ENCODE measurements around the gene GABRR1. TPM values are rescaled to one million over a fixed set of nuclear protein-coding genes. Genes with fewer than 3 reads are reported as not detected.

GABRR1 gene
- total RNA-seq, 1 donor from 2014 or later: not detected

DNA sequence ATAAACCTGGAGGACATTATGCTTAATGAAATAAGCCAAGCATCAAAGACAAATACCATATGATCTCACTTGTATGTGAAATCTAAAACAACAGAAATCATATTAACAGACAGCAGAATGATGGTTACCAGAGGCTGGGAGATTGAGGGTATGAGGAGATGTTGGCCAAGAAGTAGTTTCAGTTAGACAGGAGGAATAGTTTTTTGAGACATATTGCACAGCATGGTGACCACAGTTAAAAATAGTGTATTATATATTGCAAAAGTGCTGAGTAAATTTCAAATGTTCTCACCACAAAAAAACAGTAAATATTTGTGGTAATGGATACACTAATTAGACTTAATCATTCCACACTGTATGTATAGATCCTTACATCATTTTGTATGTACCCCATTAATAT is 1.8 kb downstream of the GABRR1 start:
- Histone ChIP-seq H3K36me3 (ENCODE audit: control insufficient read depth, insufficient read depth, low read length) (no peaks in the 10 kb centered on the region), H3K27me3 (ENCODE audit: control insufficient read depth, insufficient read depth, low read length) (peaks cover 2% of the 10 kb centered on the region), H3K4me3 (ENCODE audit: low read depth, low read length) (no peak overlapping the region)
- TF ChIP-seq, protein P1, sequence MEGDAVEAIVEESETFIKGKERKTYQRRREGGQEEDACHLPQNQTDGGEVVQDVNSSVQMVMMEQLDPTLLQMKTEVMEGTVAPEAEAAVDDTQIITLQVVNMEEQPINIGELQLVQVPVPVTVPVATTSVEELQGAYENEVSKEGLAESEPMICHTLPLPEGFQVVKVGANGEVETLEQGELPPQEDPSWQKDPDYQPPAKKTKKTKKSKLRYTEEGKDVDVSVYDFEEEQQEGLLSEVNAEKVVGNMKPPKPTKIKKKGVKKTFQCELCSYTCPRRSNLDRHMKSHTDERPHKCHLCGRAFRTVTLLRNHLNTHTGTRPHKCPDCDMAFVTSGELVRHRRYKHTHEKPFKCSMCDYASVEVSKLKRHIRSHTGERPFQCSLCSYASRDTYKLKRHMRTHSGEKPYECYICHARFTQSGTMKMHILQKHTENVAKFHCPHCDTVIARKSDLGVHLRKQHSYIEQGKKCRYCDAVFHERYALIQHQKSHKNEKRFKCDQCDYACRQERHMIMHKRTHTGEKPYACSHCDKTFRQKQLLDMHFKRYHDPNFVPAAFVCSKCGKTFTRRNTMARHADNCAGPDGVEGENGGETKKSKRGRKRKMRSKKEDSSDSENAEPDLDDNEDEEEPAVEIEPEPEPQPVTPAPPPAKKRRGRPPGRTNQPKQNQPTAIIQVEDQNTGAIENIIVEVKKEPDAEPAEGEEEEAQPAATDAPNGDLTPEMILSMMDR (IDR thresholded peaks at IDR 0.05; ENCODE audit: insufficient read depth, low read length, severe bottlenecking): no peak
- DNase-seq (ENCODE audit: low read depth): no peak
- FAIRE-seq: no peak

DNA sequence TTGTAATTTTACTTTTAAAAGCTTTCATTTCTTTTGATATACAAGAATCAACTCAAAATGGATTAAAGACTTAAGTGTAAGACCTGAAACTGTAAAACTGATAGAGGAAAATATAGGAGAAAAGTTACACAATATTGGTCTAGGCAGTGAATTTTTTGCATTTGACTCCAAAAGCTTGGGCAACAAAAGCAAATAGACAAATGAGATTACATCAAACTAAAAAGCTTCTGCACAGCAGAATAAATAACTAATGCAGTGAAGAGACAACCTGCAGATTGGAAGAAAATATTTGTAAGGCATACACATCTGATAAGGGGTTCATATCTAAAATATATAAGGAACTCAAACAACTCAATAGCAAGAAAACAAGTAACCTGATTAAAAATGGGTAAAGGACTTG is 3.0 kb downstream of the GABRR1 start:
- H3K4me3 ChIP-seq (ENCODE audit: low read depth, low read length): no peak overlapping the region
- FAIRE-seq (no peak), DNase-seq (ENCODE audit: low read depth) (no peak)
- TF ChIP-seq, protein P1 (IDR thresholded peaks at IDR 0.05; ENCODE audit: insufficient read depth, low read length, severe bottlenecking): no peak
- no peaks in the 10 kb centered on the region for H3K36me3 ChIP-seq (ENCODE audit: control insufficient read depth, insufficient read depth, low read length)
- H3K27me3 ChIP-seq (ENCODE audit: control insufficient read depth, insufficient read depth, low read length): no peaks in the 10 kb centered on the region

DNA sequence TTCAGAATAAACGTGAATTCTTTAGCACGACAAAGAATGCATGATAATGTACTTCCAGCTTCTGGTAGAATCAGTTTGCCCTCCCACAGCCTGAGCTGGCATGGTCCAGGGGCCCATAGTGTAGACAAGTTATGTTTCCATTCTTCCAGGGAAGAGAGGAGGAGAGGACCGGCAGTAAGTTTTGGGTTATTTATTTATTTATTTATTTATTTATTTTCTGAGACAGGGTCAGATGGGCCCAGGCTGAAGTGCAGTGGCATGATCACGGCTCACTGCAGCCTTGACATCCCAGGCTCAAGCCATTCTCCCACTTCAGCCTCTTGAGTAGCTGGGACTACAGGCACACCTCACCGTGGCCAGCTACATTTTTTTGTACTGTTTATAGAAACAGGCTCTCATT is 4.7 kb downstream of the GABRR1 start:
- no peaks in the 10 kb centered on the region for H3K36me3 ChIP-seq (ENCODE audit: control insufficient read depth, insufficient read depth, low read length)
- DNase-seq (ENCODE audit: low read depth) (no peak), FAIRE-seq (no peak)
- H3K4me3 ChIP-seq (ENCODE audit: low read depth, low read length): no peak overlapping the region
- H3K27me3 ChIP-seq (ENCODE audit: control insufficient read depth, insufficient read depth, low read length): peaks cover 1% of the 10 kb centered on the region
- TF ChIP-seq, protein P1 (IDR thresholded peaks at IDR 0.05; ENCODE audit: insufficient read depth, low read length, severe bottlenecking): no peak

DNA sequence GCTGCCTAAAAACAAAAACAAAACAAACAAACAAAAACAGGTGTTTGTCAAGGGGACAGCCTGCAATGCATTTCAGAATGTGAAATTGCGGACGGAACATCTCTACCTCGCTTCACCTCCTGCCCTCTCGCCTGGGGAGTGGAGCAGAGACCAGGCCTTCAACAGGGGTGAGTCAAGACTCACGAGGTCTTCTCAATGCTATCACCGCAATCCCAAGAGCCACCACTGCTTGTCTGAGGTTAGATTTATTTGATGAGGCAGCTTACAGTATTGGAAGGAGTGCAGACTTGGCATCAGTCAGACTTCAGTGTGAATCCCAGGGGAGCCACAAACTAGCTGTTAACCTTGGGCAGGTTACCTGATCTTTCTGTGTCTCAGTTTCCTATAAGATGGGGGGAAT is 7.7 kb downstream of the GABRR1 start:
- no peak for FAIRE-seq
- no peak overlapping the region for H3K4me3 ChIP-seq (ENCODE audit: low read depth, low read length)
- H3K36me3 ChIP-seq (ENCODE audit: control insufficient read depth, insufficient read depth, low read length): no peaks in the 10 kb centered on the region
- TF ChIP-seq, protein P1 (IDR thresholded peaks at IDR 0.05; ENCODE audit: insufficient read depth, low read length, severe bottlenecking): no peak
- DNase-seq (ENCODE audit: low read depth): no peak
- peaks cover 1% of the 10 kb centered on the region for H3K27me3 ChIP-seq (ENCODE audit: control insufficient read depth, insufficient read depth, low read length)

DNA sequence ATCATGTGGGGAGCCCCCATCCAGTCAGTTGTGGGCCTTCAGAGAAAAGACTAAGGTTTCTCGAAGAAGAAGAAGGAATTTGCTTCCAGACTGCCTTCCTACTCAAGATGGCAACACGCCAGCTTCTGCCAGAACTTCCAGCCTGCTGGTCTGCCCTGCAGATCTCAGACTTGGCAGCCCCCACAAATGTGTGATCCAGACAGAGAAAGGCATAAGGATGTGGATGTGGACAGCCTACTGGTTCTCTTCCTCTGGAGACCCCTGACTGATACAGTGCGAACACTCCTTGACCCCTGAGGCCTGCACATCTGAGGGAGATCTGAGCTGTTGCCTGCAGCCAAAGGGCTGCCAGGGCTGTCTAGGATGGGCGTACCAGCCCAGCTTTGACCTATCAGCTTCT is 8.6 kb downstream of the GABRR1 start:
- H3K27me3 ChIP-seq (ENCODE audit: control insufficient read depth, insufficient read depth, low read length): peaks cover 1% of the 10 kb centered on the region
- no peaks in the 10 kb centered on the region for H3K36me3 ChIP-seq (ENCODE audit: control insufficient read depth, insufficient read depth, low read length)
- TF ChIP-seq, protein P1 (IDR thresholded peaks at IDR 0.05; ENCODE audit: insufficient read depth, low read length, severe bottlenecking): no peak
- peak; percentile 68 for FAIRE-seq
- DNase-seq (ENCODE audit: low read depth): no peak
- no peak overlapping the region for H3K4me3 ChIP-seq (ENCODE audit: low read depth, low read length)

DNA sequence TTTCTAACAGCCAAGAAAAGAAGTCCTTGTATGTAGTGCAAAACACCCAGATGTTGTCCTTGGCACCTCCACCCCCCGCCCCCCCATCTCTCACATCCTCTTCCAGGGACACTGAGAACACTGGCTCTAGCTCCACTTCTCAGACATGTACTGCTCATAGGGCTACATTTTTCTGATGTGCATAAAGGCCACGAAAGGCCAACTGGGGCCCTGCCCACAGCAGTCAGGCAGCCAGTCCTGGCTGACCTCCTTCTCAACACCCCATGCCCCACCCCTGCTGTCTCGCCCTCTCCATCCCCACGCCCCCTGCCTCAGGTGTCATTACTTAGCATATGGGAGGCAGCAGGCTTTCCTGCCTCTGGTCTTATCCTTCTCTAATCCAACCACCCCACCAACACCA is 11.3 kb downstream of the GABRR1 start:
- Histone ChIP-seq H3K36me3 (ENCODE audit: control insufficient read depth, insufficient read depth, low read length) (no peaks in the 10 kb centered on the region), H3K4me3 (ENCODE audit: low read depth, low read length) (no peak overlapping the region), H3K27me3 (ENCODE audit: control insufficient read depth, insufficient read depth, low read length) (peaks cover 3% of the 10 kb centered on the region)
- TF ChIP-seq, protein P1 (IDR thresholded peaks at IDR 0.05; ENCODE audit: insufficient read depth, low read length, severe bottlenecking): no peak
- DNase-seq (ENCODE audit: low read depth): no peak
- no peak for FAIRE-seq

Measured in bronchial epithelial cell (primary cell).